OCI-LY3 (cell line): ENCODE measurements around the gene POLG.

ENCODE experiments used
- CTCF ChIP-seq: fragments of 200-600, 300-600 bp; sonication (generic); IDR thresholded peaks from 2 replicates; pipeline ENCODE4 v1.5.1; 2014; ENCODE audit warnings: antibody characterized with exemption, low read length, low read depth
- EZH2phosphoT487 ChIP-seq: fragments of 200-600 bp; shearing (Covaris generic); IDR thresholded peaks from 2 replicates; pipeline ENCODE4 v1.6.1; 2018; ENCODE audit warnings: antibody characterized with exemption, mixed run types, low read depth

GRCh38 chr15:89369341-89369947 is 34.8 kb upstream of the POLG start:
- TF ChIP-seq CTCF (no peak), EZH2phosphoT487 (no peak)
